Stimulated activated CD4-positive, alpha-beta T cell treated with anti-CD3 and anti-CD28 coated beads, Interleukin-12 subunit alpha, Interleukin-12 subunit beta, amount 100 ng/mL, for 24 hours (primary cell): ENCODE measurements around the gene MRNIP.

Experiments used
- DNase-seq, 2 experiments: peaks; one replicate each; pipeline ENCODE4 v3.0.0-alpha.2; 2020; ENCODE audit warnings: low read depth in 2 of 2

MRNIP gene

DNA sequence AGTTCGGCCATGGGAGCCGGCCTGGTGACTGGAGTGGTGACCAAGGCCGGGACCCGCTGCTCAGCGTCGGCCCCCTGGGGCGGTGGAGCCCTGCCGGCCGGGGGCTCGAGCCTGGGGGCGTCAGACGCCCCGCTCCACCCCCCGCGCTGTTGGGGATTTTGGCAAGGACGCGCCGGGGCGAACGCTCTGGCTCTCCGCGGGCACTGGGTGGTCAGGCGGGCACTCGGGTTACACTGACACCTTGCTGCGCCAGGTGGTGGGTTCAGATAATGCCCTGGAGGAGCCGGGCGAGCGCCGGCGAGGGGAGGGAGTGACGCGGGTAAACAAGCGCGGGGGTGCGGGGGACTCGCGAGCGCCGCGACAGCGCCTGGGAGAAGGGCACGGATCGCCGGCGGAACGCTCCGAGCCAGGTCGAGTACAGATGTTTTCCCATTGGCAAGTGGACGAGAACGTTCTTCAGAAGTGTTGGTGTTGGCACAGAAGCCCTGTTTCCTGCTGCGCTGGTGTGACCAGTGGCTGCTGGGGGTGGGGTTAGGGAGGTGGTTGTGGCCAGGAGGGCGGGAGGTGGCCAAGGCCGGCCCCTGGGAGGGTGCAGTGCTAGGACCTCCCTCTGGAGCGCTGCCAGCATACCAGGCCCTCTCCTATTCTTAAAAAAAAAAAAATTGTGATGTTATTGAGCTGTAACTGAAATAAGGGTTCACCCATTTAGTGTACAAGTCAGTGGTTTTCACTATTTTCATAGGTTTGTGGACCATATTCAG, 37.1 kb downstream of the MRNIP start:
- DNase-seq, result peak; percentile 61 to 81

DNA sequence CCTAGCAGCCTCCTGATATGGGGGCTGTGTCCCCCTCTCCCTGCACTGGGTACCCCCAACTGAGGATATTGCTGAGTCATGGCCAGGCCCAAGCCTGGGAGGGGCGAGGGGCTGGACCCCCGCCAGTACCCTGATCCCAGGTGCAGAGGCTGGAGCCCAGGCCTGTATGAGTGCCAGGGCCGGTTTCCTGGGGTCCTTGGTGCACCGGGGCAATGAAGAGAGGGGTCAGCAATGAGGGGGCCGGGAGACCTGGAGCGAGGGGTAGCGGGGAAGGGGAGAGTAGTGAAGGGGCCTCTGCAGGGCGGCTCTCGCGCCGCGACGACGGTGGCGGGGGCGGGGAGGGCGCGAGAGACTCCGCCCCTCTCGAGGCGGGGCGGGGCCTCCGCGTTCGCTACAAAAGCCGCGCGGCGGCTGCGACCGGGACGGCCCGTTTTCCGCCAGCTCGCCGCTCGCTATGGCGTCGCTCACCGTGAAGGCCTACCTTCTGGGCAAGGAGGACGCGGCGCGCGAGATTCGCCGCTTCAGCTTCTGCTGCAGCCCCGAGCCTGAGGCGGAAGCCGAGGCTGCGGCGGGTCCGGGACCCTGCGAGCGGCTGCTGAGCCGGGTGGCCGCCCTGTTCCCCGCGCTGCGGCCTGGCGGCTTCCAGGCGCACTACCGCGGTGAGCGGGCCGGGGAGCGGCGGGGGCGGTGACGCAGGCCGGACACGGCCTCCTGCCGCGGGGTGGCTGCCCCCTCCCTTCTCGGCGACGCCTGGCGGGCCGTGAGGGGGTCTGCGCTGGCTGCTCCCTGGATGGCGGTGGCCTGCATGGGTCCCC, 37.9 kb downstream of the MRNIP start, which contains the start of gene SQSTM1:
TSS of gene SQSTM1 (plus strand) at position 423 of the 815 bp plus-strand sequence. CDS start at position 455, 32 bp downstream.
- peak; percentile 64 to 73 for DNase-seq

DNA sequence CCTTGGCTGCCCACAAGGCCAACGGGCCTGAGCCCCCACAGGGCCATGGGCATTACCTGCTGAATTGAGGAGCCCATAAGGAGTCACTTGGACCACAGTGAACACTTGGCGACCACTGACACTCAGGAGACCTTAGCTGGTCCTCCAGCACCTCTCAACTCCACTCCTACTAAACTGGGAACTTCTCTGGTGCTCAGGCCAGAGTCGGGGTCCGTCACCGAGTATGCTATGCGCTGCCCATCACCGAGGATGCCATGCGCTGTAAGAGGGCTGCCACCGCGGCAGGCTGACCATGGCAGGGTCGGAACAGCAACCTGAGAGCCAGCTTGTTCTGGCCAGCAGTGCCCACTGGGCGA, 38.5 kb downstream of the MRNIP start:
- no peak for DNase-seq

DNA sequence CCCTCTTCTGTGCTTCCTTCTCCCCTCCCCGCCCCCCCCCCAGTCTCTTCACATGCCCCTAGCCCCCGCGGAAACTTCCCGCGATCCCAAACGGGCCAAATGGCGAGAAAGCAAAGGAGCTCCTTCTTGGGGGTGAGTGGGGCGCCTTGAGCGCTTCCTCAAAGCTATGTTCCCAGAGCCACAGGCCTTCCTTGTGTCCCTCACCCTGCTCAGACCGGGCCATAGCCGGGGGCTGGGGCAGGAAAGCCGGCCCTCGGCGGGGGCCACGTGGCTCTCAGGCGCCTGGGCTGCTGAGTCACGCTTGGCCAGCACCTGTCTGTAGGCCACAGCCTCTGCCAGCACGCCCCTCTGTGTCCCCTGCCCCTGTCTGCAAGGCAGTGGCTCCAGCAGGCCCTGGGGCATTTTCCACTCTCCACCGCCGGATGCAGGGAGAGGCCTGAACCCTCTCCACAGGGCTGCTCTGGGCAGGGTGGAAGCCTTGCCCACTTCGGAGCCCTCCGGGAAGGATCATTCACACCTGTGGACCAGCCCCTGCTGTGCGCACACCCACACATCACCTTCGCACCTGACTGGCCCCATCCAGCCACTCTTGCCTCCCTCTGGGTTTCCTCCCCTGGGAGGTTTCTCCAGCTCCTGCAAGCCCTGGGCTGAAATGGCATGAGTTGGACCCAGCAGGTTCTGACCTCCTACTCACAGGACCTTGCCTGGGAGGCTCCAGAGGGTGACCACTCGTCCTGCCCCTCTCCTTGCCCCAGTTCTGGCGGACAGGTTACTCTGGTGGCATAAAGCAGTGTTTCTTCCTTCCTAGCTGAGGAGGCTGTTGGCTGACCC, 39.1 kb downstream of the MRNIP start:
- no peak for DNase-seq

DNA sequence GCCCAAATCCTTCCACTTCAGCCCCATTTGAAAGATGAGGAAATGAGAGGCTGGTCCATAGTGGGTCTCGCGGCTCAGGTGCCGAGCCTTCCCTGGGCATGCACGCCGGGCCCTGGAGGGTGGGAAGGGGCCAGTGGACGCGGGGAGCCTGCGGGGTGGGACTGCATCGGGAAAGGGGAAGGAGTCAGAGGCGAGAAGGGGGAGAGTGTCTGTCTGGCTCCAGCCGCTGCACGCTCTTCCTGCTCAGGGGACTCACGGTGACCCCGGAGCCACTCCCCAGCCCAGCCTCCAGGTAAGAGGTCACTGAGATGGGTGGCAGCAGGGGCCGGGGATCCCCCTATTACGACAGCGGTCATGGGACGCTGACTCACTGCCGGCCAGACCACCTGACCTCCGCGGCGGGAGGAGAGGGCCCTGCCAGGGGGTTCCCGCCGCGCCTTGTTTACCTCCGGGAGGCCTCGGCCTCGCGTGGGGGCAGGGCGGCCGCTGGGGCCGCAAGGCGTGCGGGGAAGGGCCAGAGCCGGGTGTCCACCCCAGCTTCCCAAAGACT, 39.8 kb downstream of the MRNIP start:
- DNase-seq, result peak in 1 of 2 experiments; percentile 66

DNA sequence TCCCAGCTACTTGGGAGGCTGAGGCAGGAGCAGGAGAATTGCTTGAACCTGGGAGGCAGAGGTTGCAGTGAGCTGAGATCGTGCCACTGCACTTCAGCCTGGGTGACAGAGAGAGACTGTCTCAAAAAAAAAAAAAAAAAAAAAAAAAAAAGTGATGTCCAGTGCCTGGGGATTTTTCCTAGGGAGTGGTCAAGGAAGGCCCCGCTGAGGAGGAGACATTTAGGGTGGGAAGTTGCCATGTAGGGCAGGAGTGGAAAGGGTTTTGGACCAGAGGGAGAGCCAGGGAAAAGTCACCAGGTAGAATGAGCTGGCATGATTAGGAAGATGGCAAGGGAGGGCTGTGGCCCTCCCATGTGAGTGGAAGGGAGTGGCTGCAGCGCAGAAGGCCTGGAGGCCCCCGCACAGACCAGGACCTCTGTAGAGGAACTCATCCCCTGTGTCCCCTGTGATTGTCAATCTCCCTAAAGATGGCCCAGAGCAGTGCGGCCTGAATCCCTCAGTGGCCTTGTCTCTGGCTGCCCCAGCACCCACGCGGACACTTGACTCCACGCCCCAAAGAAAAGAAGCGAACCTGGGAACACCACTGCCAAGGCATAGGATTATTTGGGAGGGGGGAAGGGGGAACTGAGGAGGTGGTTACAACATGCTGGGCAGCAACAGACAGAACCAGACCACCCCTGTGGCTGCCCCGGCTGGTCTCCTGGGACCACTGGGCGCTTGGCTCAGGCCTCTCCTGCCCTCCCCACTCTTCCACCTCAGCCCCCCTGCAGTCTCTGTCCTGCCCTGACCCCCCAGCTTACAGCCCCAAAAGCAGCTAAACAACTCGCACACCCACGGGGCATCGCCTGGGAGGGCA, 40.5 kb downstream of the MRNIP start:
- DNase-seq, result no peak

DNA sequence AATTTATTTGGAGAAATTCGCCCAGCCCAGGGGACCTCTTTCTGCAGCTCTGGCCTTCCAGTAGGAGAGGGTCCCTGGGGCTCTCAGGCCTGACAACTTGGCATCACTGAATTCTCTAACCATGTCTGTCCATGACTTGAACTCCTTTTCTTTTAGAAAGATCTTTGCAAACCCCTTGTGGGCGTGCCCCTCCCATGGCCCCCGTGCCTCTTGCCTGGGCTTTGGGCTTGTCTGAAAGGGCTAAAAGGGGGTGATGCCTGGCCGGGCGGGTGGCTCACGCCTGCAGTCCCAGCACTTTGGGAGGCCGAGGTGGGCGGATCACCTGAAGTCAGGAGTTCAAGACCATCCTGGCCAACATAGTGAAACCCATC, 41.2 kb downstream of the MRNIP start:
- no peak for DNase-seq

DNA sequence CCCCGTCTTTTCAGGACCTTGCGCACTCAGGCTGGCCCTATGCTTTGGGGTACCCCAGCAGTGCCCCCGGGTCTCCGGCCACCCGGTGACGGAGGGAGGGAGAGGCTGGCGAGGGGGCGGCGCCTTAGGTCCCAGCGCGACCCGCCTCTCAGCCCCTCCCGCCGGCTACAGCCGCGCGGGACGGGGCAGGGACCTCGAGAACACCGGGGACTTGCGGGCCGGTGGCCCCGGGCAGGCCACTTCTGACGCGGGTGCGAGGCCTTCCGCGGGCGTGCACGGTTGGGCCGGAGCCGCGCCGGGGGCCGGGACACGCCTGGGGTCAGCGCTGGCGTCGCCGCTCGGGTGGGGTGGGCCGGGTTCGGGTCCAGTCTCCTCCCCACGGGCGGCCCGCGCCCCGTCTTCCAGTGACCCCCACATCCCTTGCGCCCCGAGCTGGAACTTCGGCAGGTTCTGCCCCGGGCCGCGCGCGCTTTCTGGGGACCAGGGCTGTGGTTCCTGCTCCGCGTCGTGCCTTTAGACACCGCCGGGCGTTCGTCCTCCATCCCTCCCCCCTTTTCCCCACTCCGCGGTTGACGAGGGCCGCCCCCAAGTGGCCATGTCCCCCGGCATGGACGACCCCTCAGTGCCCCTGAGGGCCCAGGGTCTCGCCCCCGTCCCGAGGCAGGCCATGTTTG, 41.7 kb downstream of the MRNIP start:
- DNase-seq, result no peak

DNA sequence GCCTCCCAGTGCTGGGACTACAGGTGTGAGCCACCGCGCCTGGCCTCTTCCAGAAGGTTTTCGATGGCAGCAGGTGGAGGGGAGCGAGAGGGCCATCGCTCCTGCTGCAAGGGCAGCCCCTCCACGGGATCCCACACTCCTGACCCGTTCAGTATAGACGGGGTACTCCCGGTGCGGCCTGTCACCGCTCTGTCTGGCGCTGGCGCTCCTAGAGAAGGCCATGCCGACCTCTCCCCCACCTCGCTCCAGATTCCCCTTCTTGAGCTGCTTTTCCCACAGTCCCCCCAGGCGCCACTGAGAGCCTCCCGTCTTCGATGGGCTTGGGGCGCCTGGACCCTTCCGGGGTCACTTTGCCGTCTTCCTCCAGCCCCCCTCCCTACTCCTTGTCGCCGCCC, 42.2 kb downstream of the MRNIP start:
- DNase-seq, result no peak

DNA sequence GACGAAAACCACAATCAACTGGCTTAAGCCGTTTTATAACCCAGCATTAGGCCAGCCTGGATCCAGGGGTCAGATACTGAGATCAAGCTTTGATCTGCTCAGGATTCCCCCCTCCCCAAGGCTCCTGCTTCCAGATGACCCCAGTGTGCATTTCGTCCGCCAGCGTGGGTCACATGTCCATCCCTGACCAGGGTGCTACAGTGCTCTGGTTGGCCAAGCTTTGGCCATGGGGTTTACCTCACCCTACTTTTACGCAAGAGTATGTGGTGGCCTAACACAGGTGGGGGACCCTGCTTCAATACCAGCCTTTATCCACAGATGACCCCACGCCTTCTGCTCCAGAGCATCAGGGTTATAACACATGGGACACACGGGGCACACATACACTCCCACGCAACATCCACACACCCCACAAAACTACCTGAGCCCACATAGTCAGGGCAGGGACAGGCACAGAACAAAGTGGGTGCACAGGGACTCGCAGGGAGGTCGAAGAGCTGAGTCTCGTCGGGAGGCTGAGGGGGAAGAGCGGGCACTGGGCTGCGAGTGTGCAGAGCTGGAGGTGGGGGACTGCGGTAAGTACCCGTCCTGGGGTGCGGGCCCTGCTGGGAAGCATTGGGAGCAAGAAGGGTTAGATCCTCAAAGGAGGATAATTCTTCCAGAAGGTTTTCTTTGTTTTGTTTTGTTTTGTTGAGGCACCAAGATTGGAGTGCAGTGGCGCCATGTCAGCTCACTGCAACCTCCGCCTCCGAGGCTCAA, 42.9 kb downstream of the MRNIP start:
- DNase-seq, result no peak

DNA sequence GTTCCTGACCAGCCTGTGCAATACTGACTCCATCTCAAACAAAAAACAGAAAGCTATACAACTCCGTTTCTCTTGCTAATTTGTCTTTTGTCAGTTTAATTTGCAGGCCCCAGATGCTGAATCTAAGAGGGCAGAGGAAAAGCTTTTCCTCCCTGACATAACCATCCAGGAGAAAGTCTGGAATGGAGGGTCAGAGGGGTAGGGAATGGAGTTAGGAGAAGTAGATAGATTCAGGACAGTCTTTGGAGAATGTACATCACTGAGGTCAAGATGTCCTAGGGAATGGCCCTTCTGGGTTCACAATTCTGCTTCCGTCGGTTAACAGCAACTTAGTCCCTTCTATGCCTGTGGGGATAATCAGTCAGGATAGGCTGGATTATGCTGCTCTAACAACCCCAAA, 44.5 kb downstream of the MRNIP start:
- no peak for DNase-seq

DNA sequence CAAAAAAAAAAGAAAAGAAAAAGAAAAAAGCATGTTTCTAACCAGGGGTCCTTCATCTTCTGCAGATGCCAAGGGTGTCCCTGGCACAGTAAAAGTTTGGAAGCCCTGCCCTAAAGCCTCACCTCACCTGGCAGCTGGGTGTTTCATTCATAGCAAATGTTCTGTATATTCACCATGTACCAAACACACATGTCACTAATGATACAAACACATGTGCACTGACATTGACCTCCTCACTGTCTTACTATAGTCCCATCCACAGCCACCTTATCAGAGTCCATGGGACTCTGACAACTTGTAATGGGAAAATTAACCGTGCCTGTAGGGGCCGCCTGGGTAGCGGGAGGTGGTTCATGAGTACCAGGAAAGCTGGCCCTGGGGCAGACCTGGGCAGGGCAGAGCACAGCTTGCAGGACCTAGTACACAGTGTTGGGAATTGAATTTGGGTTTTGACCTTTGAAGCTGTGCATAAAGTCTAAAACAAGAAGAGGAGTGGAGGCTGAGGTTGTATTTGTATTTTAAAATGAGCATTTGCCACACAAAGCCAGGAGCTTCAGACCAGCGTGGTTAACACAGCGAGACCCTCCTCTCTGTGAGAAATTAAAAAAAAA, 45.5 kb downstream of the MRNIP start:
- no peak for DNase-seq

DNA sequence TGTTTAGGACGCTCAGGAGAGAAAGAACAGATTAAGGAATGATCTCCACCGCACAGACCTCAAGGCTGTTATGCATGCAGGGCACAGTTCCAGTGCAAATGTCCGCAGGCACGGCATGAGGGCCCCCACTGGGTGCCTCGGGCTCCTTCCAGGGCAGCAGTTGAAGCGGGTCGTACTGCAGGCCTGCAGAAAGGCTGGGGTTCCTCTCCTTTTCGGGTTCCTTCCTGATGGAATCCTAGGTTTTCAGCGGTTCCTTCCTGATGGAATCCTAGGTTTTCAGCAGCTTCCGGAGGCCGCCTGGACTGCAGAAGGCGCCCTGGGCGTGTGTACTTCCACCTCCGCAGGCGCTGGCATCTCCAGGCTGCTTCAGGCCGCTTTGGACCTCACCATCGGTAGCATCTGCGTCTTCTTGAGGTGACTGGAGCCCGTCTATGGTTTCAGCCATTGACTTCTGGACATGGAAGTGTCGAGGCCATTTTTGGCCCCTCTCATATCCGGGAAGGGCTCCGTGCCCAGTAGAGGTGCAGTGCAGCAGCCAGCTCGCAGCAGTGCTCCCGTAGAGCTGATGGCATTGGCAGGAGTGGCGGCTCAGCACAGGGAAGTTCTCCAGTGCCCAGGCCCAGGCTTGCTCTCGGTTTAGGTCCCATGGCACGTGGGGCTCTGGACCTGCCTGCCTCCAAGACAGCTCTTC, 46.3 kb downstream of the MRNIP start:
- no peak for DNase-seq

DNA sequence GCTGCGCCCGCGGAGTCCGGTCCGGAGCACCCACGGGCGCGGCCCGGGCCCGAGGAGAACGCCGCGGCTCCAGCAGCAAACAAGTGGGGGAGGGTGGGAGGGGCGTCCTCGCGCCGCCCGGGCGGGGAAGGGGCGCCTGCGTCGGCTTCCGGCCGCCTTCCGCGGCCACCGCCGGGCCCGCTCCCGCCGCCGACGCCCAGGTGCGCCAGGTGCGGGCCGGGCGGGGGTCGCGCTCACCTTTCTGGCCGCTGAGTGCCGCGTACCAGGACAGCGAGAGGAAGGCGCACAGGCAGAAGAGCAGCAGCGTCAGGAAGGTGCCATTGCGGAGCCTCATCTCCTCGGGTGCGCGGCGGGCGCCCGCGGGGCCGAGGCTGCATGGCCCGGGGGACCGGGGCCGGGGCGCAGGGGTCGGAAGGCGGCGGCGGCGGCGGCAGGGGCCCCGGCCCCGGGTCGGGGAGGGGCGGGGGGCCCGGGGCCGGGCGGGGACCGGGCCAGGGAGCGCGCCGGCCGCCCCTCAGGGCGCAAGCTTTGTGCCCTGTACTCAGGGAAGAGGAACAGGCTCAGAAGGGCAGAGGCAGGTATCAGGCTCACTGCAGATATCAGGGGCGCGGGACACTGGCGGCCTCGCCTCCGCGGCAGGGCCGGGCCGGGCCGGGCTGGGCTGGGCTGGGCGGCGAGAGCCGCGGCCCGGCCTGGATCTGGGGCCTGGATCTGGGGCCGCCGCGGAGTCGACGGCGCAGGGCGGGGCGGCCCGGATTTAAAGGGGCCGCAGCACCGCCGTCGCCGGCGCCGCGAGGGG, 52.2 kb downstream of the MRNIP start, which contains the start of gene MGAT4B:
TSS of gene MGAT4B (minus strand) at position 617 of the 799 bp plus-strand sequence. CDS start at position 334, 283 bp downstream.
- no peak for DNase-seq

DNA sequence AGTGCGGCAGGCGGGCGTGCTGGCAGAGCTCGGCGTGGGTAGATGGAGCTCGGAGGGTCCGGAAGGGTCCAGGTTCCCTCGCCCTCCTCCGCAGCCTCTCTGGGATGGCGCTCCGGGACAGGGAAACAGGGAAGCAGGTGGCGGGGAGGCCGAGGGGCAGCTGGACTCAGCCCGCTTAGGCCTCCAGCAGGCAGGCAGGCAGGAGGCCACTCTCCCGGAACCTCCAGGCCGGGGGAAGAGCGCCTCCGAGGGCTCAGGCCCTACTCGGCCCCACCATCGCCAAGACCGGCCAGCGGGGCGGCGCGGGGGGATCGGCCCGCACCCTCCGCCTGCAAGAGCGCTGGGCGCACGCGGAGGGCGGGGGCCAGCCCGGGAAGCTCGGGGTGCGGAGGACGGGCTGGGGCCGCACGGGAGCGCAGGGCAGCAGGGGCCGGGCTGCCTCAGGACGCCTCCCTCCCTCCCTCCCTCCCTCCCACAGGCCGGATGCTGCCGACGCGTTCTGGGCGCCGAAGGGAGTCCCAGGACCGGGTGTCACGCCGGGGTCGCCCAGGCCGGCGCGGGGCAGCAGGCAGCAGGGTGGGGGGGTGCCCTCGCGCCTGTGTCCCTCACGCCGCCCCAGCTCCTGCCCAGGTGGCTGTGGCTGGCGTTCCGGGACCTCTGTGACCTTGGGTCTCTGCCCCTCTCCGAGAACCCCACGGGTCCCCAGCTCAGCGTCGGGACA, 52.9 kb downstream of the MRNIP start:
- no peak for DNase-seq

DNA sequence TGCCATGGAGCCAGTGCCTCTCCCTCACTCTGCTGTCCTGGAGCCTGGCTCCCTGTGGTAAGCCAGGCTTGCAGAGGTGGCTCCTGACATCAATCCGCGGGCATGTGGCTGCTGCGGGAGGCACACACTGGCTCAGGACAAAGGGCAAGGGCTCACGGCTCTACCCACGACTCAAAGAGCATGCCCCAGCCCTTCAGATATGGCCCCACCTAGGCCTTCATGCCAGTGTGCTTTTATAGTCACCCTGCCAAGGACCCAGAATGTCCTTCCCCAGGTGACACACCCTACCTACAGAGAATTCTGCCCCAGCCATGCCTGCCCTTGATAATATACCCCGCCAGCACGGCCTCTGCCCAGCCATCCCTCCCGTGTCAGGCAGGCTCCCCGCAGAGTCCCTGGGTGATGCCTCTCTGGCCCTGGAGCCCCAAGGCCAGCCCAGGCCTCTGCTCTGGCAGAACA, 53.5 kb downstream of the MRNIP start:
- DNase-seq, result no peak

DNA sequence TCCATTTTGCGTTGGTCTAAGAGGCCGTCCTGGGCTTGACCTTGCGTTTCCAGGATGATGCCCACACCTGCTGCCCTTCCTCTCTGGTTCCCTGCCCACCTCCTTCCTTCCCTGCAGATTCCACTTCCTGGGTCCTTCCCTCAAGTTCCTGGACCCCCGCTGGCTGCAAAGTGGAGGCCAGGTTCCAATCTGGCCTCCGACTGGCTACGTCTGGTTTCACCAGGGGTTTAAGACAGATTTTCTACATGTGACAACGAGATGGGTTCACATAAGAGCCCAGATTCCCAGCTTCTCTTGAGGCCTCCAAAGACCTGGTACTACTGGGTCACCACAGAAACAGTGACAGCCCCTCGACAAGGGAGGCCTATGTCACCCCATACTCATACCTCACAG, 54.1 kb downstream of the MRNIP start:
- no peak for DNase-seq
